ENCODE results near the gene MINDY3.
A peak's percentile ranks its signal among the peaks of the same experiment; 100 is the strongest.
"Not testable (repeated sequence)": the region's sequence is repeated elsewhere in the genome, so short reads cannot be mapped to it uniquely, and the experiment has no call there.

The MINDY3 gene

DNA sequence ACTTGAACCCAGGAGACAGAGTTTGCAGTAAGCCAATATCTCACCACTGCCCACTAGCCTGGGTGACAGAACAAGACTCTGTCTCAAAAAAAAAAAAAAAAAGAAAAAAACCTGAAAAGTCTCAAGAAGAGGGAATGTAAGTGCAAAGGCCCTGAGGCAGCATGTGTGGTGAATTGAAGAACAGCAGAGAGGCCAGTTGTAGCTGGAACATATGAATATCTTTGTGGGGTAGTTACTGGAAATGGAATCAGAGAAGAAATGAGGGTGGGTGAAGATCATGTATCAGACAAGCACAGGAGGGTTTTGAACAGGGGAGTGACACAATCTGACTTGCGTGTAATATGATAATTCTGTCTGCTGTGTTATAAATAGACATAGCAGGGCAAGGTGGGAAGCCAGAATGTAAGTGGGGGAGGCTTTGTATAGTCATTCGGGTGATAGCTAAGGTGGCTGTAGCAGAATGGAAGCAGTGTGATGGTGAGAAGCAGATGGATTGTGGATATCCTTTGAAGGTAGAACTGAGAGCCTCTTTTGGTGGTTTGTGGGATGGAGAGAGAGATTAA, 95.3 kb downstream of the MINDY3 start:
- DNase-seq = no peak

GRCh38 chr10:15763006-15763405, 97.3 kb downstream of the MINDY3 start:
- no peak for DNase-seq

DNA sequence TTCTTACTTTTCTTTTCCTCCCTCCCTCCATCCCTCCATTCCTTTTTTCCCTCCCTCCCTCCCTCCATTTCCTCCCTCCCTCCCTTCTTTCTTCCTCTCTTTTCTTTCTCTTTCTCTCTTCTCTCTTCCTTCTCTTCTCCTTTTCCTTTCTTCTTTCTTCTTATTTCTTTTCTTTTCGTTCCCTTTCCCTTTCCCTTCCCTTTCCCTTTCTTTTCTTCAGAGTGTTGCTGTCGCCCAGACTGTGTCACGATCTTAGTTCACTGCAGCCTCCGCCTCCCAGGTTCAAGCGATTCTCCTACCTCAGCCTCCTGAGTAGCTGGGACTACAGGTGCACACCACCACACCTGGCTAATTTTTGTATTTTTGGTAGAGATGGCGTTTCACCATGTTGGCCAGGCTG, 98.1 kb downstream of the MINDY3 start:
- not testable (repeated sequence) for DNase-seq

GRCh38 chr10:15761224-15761623, 99.1 kb downstream of the MINDY3 start:
- not testable (repeated sequence) for DNase-seq

DNA sequence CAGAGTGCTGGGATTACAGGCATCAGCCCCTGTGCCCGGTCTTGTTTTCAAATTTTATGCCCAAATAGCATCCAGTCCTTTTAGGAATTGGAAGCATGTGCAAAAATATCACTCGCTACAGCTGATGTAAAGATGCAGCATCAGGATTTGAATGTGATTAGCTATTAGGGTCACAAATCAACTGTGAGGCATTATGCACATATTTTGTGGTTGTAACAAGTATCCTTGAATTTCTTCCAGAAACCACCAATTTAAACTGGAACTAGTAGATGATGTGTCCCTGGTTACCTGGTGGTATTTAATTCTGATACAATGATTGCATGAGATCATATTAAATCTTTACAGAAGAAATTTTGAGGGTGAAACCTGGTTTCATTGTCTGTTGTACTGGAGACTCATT, 99.6 kb downstream of the MINDY3 start:
- peak; percentile 59 for DNase-seq

- no peak for DNase-seq
Measured at GRCh38 chr10:15759265-15759664, 101.0 kb downstream of the MINDY3 start.

- no peak for DNase-seq
Measured at GRCh38 chr10:15758618-15759017, 101.7 kb downstream of the MINDY3 start.

GRCh38 chr10:15754937-15755336, 105.4 kb downstream of the MINDY3 start:
- no peak for DNase-seq

DNA sequence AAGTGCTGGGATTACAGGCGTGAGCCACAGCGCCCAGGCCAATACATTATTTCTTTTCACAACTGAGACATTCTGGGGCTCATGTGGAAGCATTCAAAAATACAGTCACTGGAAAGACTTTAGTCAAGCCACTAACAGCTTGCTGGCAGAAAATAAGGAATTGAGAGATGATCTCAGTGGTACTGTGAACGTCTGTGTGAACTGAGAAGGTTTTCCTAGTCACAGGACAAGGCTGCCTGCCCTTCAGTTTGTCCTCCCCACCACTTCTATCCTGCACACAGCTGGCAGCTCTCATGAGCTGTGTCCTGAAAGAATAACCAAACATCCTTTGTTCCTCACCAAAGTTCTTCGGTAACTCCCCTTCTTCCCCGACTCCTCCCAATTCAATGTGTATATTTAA, 109.3 kb downstream of the MINDY3 start:
- no peak for DNase-seq

DNA sequence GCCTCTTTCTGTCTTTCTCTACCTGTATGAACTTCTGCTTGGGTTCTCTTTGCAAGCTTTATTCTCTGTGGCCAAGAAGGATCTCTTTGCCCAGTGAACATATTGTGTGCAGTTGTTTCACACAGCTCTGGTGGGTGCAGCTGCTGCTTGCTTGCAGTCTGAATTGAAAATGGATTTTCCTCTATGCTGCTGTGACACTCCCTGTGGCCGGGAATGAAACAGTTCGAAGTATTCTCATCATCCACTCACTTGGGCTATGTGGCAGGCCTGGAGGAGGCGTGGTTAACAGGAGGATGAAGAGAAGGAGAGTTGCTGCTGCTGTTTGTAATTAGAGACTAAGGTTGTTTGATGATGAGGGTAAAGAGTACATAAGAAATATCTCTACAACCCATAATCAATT, 112.2 kb downstream of the MINDY3 start:
- peak; percentile 49 for DNase-seq

GRCh38 chr10:15747632-15748031, 112.7 kb downstream of the MINDY3 start:
- no peak for DNase-seq

DNA sequence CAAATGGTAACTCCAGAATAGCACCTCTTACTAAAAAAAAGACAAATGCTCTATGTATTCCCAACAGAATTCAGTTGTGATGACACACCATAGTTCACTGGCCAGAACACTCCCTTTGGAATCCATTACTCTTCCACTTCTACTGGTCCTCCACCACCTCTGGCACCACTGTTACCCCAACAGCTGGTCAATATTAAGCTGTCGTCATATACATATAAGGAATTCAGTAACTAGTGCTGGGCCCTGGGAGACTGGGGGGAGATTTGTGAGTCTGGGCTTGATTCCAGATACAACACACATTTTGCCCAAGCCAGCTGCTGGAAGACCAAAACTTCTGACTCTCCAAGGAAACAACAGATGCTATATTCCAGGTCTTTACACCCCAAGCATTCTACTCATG, 114.6 kb downstream of the MINDY3 start:
- DNase-seq = peak; percentile 76

DNA sequence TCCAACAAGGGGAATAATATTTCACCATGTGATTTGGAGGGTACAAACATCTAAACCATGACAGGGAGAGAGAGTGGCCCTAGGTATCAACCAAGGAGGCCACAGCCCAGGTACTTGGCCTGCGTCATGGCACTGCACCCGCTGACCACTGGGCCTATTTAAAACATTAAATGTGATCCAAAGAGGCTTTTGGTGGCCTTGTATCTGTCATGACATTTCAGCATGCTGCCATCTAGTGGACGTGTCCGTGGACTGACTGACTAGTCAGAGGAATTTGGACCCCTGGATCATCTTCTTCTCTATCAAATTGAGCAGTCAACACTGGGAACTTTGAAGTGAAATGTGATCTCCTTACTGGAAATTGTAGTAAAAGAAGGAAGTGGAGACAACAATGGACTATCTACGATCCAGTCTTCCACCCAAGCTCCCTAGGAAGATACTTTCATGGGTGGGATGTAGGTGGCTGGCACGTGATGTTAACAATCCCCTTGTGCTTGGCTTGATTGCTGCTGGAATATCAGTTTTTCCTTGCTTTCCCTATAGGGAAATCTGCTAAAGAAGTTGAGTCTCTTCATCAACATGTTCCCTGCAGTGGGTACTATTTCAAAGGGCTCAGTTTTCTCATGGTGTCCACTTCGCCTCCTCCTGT, 116.0 kb downstream of the MINDY3 start:
- DNase-seq = peak; percentile 55

DNA sequence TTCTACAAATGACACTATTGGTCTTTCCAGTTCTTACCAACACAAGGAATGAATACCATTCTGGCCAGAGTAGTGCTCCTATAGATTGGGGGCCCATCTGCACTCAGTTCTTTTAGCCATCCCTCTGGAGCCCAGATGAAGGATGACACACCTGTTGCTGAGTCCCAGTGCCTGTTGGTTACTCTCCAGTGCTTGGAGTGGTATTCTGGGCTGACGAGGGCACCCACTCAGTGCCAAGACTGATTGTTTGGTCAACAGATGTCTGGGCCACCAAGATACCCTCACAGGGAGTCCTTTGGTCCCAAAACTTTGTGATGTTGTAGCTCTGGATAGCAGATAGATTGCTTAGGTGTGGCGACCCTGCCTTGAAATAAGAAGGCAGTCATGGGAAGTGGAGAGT, 116.9 kb downstream of the MINDY3 start:
- DNase-seq = no peak

- peak; percentile 57 for DNase-seq
Measured at GRCh38 chr10:15742836-15743235, 117.5 kb downstream of the MINDY3 start.

GRCh38 chr10:15742102-15742501, 118.2 kb downstream of the MINDY3 start:
- DNase-seq = no peak

- no peak for DNase-seq
Measured at GRCh38 chr10:15741581-15741980, 118.7 kb downstream of the MINDY3 start.

DNA sequence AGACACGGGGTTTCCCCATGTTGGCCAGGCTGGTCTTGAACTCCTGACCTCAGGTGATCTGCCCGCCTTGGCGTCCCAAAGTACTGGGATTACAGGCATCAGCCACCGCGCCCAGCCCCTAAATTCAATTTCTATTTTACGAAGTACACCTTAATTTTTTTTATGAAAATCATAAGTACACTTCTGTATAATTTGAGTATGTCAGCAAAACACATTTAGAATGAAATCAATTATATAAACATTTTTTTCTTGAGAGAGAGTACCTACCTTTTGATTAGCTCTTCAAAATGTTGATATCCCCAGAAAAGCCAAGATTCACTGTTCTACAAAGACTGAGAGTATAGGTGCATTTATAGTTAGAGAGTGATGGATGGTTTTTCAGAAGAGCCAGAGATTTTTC, 120.0 kb downstream of the MINDY3 start:
- DNase-seq = no peak

GRCh38 chr10:15739254-15739970, 120.9 kb downstream of the MINDY3 start:
- no peak for DNase-seq

- peak; percentile 46 for DNase-seq
Measured at GRCh38 chr10:15738270-15738925, 121.9 kb downstream of the MINDY3 start.

GRCh38 chr10:15737656-15738055, 122.7 kb downstream of the MINDY3 start:
- no peak for DNase-seq

- peak; percentile 33 for DNase-seq
Measured at GRCh38 chr10:15735763-15736162, 124.5 kb downstream of the MINDY3 start.

- DNase-seq = no peak
Measured at GRCh38 chr10:15730341-15730740, 130.0 kb downstream of the MINDY3 start.

- DNase-seq = no peak
Measured at GRCh38 chr10:15729890-15730289, 130.4 kb downstream of the MINDY3 start.

Data from fibroblast of skin of right biceps (primary cell).